Activated naive CD4-positive, alpha-beta T cell treated with anti-CD3 and anti-CD28 coated beads, Interleukin-2, amount 50 U/mL, for 72 hours (primary cell): ENCODE measurements around the gene NASP. TPM values are rescaled to one million over a fixed set of nuclear protein-coding genes. Genes with fewer than 3 reads are reported as not detected.

Experiments
- ATAC-seq, 2 donors: fragments of 150-1000 bp; cut with Tn5 transposase; 2 replicates each; pipeline ENCODE4 v1.10.0; 2021; ENCODE audit warnings: mild to moderate bottlenecking in 2 of 2, moderate library complexity in 2 of 2
- DNase-seq, 2 donors: peaks; one replicate each; pipeline ENCODE4 v3.0.0; 2021 to 2022; ENCODE audit warnings: low spot score in 2 of 2
- H3K27ac Mint-ChIP-seq, 2 donors: one replicate each; pipeline ENCODE4 v1.8.0; 2022; ENCODE audit warnings: mild to moderate bottlenecking in 2 of 2, mixed read lengths in 2 of 2
- H3K36me3 Mint-ChIP-seq, 2 donors: one replicate each; pipeline ENCODE4 v1.8.0; 2022; ENCODE audit warnings: mixed read lengths in 2 of 2
- H3K9me3 Mint-ChIP-seq, 2 donors: one replicate each; pipeline ENCODE4 v1.8.0; 2022; ENCODE audit warnings: mixed read lengths in 2 of 2
- total RNA-seq, 2 donors: library from RNA; stranded (reverse); gene quantifications; one replicate each; pipeline ENCODE4 v1.2.3, GENCODE V29; 2022

The NASP gene
- total RNA-seq, 2 donors from 2014 or later, result 178 to 319 TPM

GRCh38 chr1:45607404-45608074, 23.7 kb downstream of the NASP start:
- no peak for DNase-seq
- Mint-ChIP-seq H3K9me3 (no peaks in the 10 kb centered on the region), H3K27ac (peak overlapping the region; percentile 52 to 75), H3K36me3 (peaks cover 19 to 26% of the 10 kb centered on the region in 2 donors)
- peak in 1 of 2 donors; percentile 14 for ATAC-seq

DNA sequence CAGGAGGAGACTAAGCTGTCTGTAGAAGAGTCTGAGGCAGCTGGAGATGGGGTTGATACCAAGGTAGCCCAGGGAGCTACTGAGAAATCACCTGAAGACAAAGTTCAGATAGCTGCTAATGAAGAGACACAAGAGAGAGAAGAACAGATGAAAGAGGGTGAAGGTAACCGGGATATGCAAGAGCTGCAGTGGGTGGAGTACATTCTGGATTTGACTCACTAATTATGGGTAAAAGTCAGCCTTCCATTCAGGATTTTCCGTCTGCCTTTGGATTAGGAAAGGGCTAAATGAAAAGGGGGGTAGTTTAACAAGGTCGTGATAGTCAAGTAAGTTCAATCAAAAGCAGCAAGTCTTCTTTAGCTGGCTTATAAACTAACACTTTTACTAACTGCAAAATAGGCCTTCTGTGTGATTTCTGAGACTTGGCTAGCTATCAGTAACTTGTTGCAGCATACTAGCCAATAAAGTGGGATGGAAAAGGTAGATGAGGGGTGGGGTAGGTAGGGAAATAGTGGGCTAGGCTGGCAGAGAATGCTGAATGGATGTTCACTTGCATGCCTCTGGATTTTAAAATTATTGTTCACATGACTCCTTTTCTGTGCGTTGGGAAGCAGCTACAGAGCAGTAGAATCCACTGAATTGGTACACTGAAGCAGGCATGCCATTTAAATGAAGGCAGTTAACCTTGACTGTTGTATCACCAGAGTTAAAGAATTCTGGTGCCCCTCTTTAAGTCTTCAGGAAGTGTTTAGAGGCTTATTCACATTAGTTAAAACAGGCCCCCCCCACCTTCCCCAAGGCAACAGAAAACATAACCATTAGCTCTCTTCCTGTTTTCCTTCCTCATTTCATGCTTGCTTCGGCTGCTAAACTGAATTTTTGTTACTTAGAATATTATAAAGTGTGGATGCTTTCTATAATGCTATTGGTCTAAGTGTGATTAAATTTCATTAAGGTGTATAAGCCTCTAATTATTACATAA, 24.6 kb downstream of the NASP start:
- no peaks in the 10 kb centered on the region for H3K9me3 Mint-ChIP-seq
- peak overlapping the region; percentile 39 to 52 for H3K27ac Mint-ChIP-seq
- ATAC-seq, result peak in 1 of 2 donors; percentile 12
- DNase-seq, result no peak
- peaks cover 19 to 26% of the 10 kb centered on the region in 2 donors for H3K36me3 Mint-ChIP-seq

GRCh38 chr1:45610589-45611226, 26.9 kb downstream of the NASP start:
- ATAC-seq, result no peak
- Mint-ChIP-seq H3K9me3 (no peaks in the 10 kb centered on the region), H3K36me3 (peaks cover 23 to 27% of the 10 kb centered on the region in 2 donors), H3K27ac (peak overlapping the region in 1 of 2 donors; percentile 73)
- DNase-seq, result no peak

- DNase-seq (no peak), ATAC-seq (no peak)
- no peaks in the 10 kb centered on the region for H3K9me3 Mint-ChIP-seq
- peak overlapping the region; percentile 1 to 31 for H3K27ac Mint-ChIP-seq
- peaks cover 9 to 21% of the 10 kb centered on the region in 2 donors for H3K36me3 Mint-ChIP-seq
Observed at GRCh38 chr1:45612941-45613579, 29.2 kb downstream of the NASP start.

- ATAC-seq, result no peak
- Mint-ChIP-seq H3K9me3 (no peaks in the 10 kb centered on the region), H3K36me3 (peaks cover 9 to 15% of the 10 kb centered on the region in 2 donors), H3K27ac (peak overlapping the region in 1 of 2 donors; percentile 50)
- no peak for DNase-seq
Observed at GRCh38 chr1:45615885-45616284, 32.0 kb downstream of the NASP start.

DNA sequence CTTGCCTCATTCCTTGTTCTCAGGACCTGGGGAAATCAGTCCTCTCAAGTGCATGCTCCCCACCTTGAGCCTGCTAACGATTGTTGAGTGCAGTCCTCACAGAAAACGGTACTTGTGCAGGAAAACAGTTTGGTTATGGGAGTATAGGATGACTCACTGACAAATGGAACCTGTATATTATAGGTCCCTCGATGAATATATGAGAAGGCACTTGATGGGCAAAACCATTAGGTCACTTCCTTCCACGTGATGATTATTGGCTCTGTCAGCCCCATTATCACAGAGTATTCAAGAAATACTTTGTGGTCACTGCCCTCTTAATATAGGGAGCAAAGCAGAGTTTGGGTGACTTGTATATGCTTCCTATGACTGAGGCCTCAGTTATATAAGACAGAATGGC, 33.8 kb downstream of the NASP start:
- Mint-ChIP-seq H3K36me3 (peaks cover 9 to 15% of the 10 kb centered on the region in 2 donors), H3K9me3 (no peaks in the 10 kb centered on the region), H3K27ac (peak overlapping the region in 1 of 2 donors; percentile 61)
- ATAC-seq (no peak), DNase-seq (no peak)

- ATAC-seq (no peak), DNase-seq (no peak)
- Mint-ChIP-seq H3K27ac (peak overlapping the region; percentile 76 to 94), H3K9me3 (no peaks in the 10 kb centered on the region), H3K36me3 (peaks cover 9 to 15% of the 10 kb centered on the region in 2 donors)
Observed at GRCh38 chr1:45619149-45619921, 35.5 kb downstream of the NASP start.

DNA sequence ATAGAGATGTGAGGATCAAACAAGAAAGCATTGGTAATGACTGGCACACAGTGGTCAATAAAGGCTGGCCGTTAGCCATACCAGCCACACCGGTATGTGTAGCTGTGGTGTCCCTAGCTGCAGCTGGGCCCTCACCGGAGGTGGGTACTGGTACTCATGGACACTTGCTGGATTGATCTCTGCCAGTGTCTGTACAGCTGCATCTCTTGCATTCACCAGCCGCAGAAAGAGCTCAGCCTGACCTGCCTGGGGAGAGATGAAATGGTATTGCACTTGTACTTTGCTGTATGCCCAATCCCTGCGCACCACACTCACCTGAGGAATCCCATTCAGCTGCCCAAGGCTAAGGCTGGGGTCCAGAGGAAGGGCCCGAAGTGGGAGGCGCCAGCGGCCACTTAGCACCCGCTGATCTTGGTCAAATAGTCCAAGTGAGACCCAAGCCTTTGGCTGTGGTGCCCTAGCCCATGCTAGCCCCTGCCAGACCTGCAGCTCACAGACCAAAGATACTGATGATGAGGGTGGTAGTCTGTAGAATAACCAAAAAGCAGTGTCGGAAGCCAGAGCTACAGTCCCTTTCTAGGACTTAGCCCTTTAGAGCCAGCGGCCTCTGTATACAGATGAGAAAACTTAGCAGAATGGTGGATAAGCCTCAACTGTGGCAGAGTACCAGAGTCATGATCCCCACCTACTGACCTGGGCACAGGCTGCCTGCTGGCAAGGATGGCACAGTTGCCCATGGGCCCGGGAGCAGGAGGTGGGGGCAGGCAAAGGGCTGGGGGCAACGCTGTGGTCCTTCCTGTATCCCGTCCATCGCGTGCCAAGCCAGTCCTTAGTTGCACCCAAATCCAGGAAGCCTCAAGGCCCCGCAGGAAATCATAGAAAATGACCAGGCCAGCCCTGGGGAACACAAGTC, 37.0 kb downstream of the NASP start:
- peak overlapping the region; percentile 76 to 94 for H3K27ac Mint-ChIP-seq
- peaks cover 5 to 12% of the 10 kb centered on the region in 2 donors for H3K36me3 Mint-ChIP-seq
- DNase-seq, result no peak
- no peaks in the 10 kb centered on the region for H3K9me3 Mint-ChIP-seq
- peak; percentile 16 to 22 for ATAC-seq

- Mint-ChIP-seq H3K9me3 (no peaks in the 10 kb centered on the region), H3K36me3 (peaks cover 5 to 6% of the 10 kb centered on the region in 2 donors), H3K27ac (peak overlapping the region; percentile 74 to 76)
- ATAC-seq, result peak; percentile 23 to 26
- DNase-seq, result no peak
Observed at GRCh38 chr1:45621501-45621836, 37.6 kb downstream of the NASP start.

- Mint-ChIP-seq H3K9me3 (no peaks in the 10 kb centered on the region), H3K36me3 (peaks cover 4% of the 10 kb centered on the region in 2 donors), H3K27ac (peak overlapping the region in 1 of 2 donors; percentile 76)
- ATAC-seq (peak; percentile 15 to 19), DNase-seq (no peak)
Observed at GRCh38 chr1:45621895-45622523, 38.2 kb downstream of the NASP start.

GRCh38 chr1:45622524-45623394, 38.9 kb downstream of the NASP start:
- H3K27ac Mint-ChIP-seq, result peak overlapping the region; percentile 73 to 76
- ATAC-seq, result peak in 1 of 2 donors; percentile 2
- no peak for DNase-seq
- H3K9me3 Mint-ChIP-seq, result no peaks in the 10 kb centered on the region
- H3K36me3 Mint-ChIP-seq, result no peaks in the 10 kb centered on the region

DNA sequence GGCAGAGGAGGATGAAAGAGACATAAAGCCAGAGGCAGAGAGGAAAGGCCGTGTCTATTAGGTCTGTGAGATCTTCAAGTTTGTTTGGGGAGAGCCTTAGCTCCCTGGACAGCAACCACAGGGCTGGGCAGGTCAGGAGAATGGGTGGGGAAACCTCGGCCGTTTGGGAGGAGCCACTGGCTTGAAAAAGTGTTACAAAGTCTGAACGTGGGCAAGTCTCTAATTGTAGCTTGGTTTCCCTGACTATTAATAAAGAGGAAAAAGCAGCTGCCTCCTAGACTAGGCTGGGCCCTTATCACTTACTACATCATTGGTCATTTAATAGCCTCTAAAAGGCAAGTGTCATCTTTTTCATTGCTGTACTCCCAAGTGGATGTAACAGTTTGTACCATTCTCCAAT, 40.1 kb downstream of the NASP start, which contains the start of gene CCDC17:
CCDC17 (minus strand) TSS at position 83 of the 400 bp plus-strand sequence. CDS start 145 bp downstream, outside the sequence.
- no peak for ATAC-seq
- Mint-ChIP-seq H3K9me3 (no peaks in the 10 kb centered on the region), H3K27ac (peak within 1 kb of the TSS; percentile 73 to 76), H3K36me3 (no peaks in the 10 kb centered on the region)
- DNase-seq, result no peak

GRCh38 chr1:45629035-45629434, 45.2 kb downstream of the NASP start:
- peak overlapping the region in 1 of 2 donors; percentile 36 for H3K27ac Mint-ChIP-seq
- no peak for ATAC-seq
- H3K36me3 Mint-ChIP-seq, result peaks cover 0 to 12% of the 10 kb centered on the region in 2 donors
- no peak for DNase-seq
- H3K9me3 Mint-ChIP-seq, result no peaks in the 10 kb centered on the region
